Testis (tissue), 3 donors: ENCODE results near the gene SPINK9. TPM values are rescaled to one million over a fixed set of nuclear protein-coding genes. Genes with fewer than 3 reads are reported as not detected.

Source experiments
- DNase-seq: peaks from one replicate; pipeline ENCODE4 v3.0.0-alpha.2; 2019
- H3K27ac ChIP-seq, 2 donors: fragments of 200-600 bp; sonication (generic); one replicate each; pipeline ENCODE4 v1.5.1; 2019
- H3K27me3 ChIP-seq: fragments of 200-600 bp; sonication (generic); one replicate; pipeline ENCODE4 v1.5.1; 2019
- H3K36me3 ChIP-seq: fragments of 200-600 bp; sonication (generic); one replicate; pipeline ENCODE4 v1.5.1; 2017; ENCODE audit warnings: low read depth; ENCODE audit errors: missing control alignments
- H3K4me1 ChIP-seq: fragments of 200-600 bp; sonication (generic); one replicate; pipeline ENCODE4 v1.5.1; 2019
- H3K4me3 ChIP-seq, 2 donors: fragments of 200-600 bp; sonication (generic); one replicate each; pipeline ENCODE4 v1.5.1; 2017 to 2019
- H3K9me3 ChIP-seq: fragments of 200-600 bp; sonication (generic); one replicate; pipeline ENCODE4 v1.5.1; 2017
- CTCF ChIP-seq, 3 experiments: fragments of 450-650 bp in 2 of 3; fragments of 200-600 bp in 1 of 3; sonication (generic) in 1 of 3; IDR thresholded peaks; one replicate each; pipeline ENCODE4 v1.5.1; 2016 to 2019; ENCODE audit warnings: antibody characterized with exemption in 3 of 3, mild to moderate bottlenecking in 2 of 3, moderate library complexity in 1 of 3
- POLR2A ChIP-seq: fragments of 450-650 bp; IDR thresholded peaks from one replicate; pipeline ENCODE4 v1.6.1; 2017; ENCODE audit warnings: antibody characterized with exemption, mild to moderate bottlenecking, moderate library complexity
- WGBS, 2 donors: methylation state at CpG; one replicate each; pipeline ENCODE4 v1.1.5; 2018; 5-methylcytosine and 5-hydroxymethylcytosine counted together
- intact Hi-C: fragments of 100-400 bp; cut with DNase I; formaldehyde crosslinking; loops from one replicate; pipeline ENCODE4 v1.15.1; 2023; ENCODE audit warnings: low total_unique reads
- polyA plus RNA-seq: library from polyadenylated mRNA; stranded (reverse); fragments of 350-450 nt; fragmentation: Illumina TruSeq; extraction: RNeasy Lipid Tissue Mini Kit (QIAGEN cat#74804); gene quantifications from one replicate; pipeline ENCODE4 v1.2.3, GENCODE V29; 2014; ENCODE audit warnings: low read depth, low replicate concordance; ENCODE audit not compliant: insufficient read depth
- total RNA-seq, 2 donors: library from RNA; depleted of rRNA; stranded (reverse); fragments of >200 nt; gene quantifications; one replicate each; pipeline ENCODE4 v1.2.3, GENCODE V29; 2016

SPINK9 gene
- total and polyA plus RNA-seq, 3 donors from 2014 or later: not detected

GRCh38 chr5:148381906-148382305 lies 46.5 kb downstream of the SPINK9 start:
- Histone ChIP-seq H3K36me3 (no peaks in the 10 kb centered on the region), H3K9me3 (no peaks in the 10 kb centered on the region), H3K4me1 (peaks cover 13% of the 10 kb centered on the region), H3K27me3 (no peaks in the 10 kb centered on the region), H3K27ac (no peak overlapping the region), H3K4me3 (no peak overlapping the region)
- intact Hi-C loops: no loop called here
- WGBS, 2 donors: 90 to 93% methylated on average over 3 of the region's 3 CpGs
- no peak for TF ChIP-seq CTCF (IDR thresholded peaks at IDR 0.05)
- no peak for DNase-seq

GRCh38 chr5:148382961-148383360 lies 47.6 kb downstream of the SPINK9 start:
- intact Hi-C loops: no loop called here
- Histone ChIP-seq H3K27me3 (no peaks in the 10 kb centered on the region), H3K27ac (peak overlapping the region; percentile 83 to 90), H3K4me3 (peak overlapping the region; percentile 89 to 92), H3K9me3 (no peaks in the 10 kb centered on the region), H3K36me3 (no peaks in the 10 kb centered on the region), H3K4me1 (peaks cover 13% of the 10 kb centered on the region)
- no peak for TF ChIP-seq POLR2A
- no peak for TF ChIP-seq CTCF (IDR thresholded peaks at IDR 0.05)
- 23 to 47% methylated on average over 4 of the region's 4 CpGs for WGBS, 2 donors
- DNase-seq: no peak

GRCh38 chr5:148383564-148384379 lies 48.4 kb downstream of the SPINK9 start, which contains the start of gene FBXO38:
TSS of gene FBXO38 (plus strand) at chr5:148383958. CDS start at chr5:148394777, 10,819 bp downstream.
- intact Hi-C loops: no loop called here
- WGBS, 2 donors: 1% methylated on average over 14 to 45 of the region's 45 CpGs
- peaks cover 13% of the 10 kb centered on the region for H3K4me1 ChIP-seq

GRCh38 chr5:148384380-148384737 lies 49.0 kb downstream of the SPINK9 start:
- no peaks in the 10 kb centered on the region for H3K36me3 ChIP-seq
- no peaks in the 10 kb centered on the region for H3K27me3 ChIP-seq
- intact Hi-C loops: no loop called here
- peak overlapping the region; percentile 89 to 92 for H3K4me3 ChIP-seq
- peak overlapping the region; percentile 83 to 90 for H3K27ac ChIP-seq
- no peak for DNase-seq
- TF ChIP-seq POLR2A: no peak
- no peak for TF ChIP-seq CTCF (IDR thresholded peaks at IDR 0.05)
- 0% methylated on average over 6 of the region's 6 CpGs for WGBS, 2 donors
- peaks cover 13% of the 10 kb centered on the region for H3K4me1 ChIP-seq
- no peaks in the 10 kb centered on the region for H3K9me3 ChIP-seq

More at GRCh38 chr5:148383564-148384379, 48.4 kb downstream of the SPINK9 start, which contains the start of gene FBXO38:
- Histone ChIP-seq H3K27ac (peak within 1 kb of the TSS; percentile 83 to 90), H3K9me3 (no peaks in the 10 kb centered on the region), H3K27me3 (no peaks in the 10 kb centered on the region), H3K36me3 (no peaks in the 10 kb centered on the region), H3K4me3 (peak within 1 kb of the TSS; percentile 89 to 92)
- TF ChIP-seq CTCF (IDR thresholded peaks at IDR 0.05): peak in 1 of 3 experiments; percentile 3
- TF ChIP-seq POLR2A: peak; percentile 36
- DNase-seq: peak; percentile 98

GRCh38 chr5:148385094-148385493 lies 49.7 kb downstream of the SPINK9 start:
- no peaks in the 10 kb centered on the region for H3K9me3 ChIP-seq
- DNase-seq: no peak
- intact Hi-C loops: no loop called here
- TF ChIP-seq CTCF (IDR thresholded peaks at IDR 0.05) (no peak), POLR2A (no peak)
- H3K4me1 ChIP-seq: peaks cover 13% of the 10 kb centered on the region
- WGBS, 2 donors: 71 to 80% methylated on average over 1 of the region's 1 CpG
- H3K27ac ChIP-seq: no peak overlapping the region
- no peaks in the 10 kb centered on the region for H3K36me3 ChIP-seq
- no peaks in the 10 kb centered on the region for H3K27me3 ChIP-seq
- no peak overlapping the region for H3K4me3 ChIP-seq
